Neural cell (in vitro differentiated cells): ENCODE data around the gene RASGRP1.

Experiments used
- EZH2 ChIP-seq: fragments of 200-600, 300-800 bp; shearing (Covaris generic), sonication (generic); IDR thresholded peaks from 2 replicates; pipeline ENCODE4 v1.6.1; 2014; ENCODE audit warnings: antibody characterized with exemption, low read length, borderline replicate concordance, mild to moderate bottlenecking; ENCODE audit not compliant: insufficient read depth, poor library complexity, severe bottlenecking
- TF ChIP-seq, protein P1 (sequence below): fragments of 450-650 bp; IDR thresholded peaks from 2 replicates; pipeline ENCODE4 v1.5.1; 2014; ENCODE audit warnings: antibody characterized with exemption, mild to moderate bottlenecking, moderate library complexity; ENCODE audit not compliant: poor library complexity, severe bottlenecking

- TF ChIP-seq, protein P1, sequence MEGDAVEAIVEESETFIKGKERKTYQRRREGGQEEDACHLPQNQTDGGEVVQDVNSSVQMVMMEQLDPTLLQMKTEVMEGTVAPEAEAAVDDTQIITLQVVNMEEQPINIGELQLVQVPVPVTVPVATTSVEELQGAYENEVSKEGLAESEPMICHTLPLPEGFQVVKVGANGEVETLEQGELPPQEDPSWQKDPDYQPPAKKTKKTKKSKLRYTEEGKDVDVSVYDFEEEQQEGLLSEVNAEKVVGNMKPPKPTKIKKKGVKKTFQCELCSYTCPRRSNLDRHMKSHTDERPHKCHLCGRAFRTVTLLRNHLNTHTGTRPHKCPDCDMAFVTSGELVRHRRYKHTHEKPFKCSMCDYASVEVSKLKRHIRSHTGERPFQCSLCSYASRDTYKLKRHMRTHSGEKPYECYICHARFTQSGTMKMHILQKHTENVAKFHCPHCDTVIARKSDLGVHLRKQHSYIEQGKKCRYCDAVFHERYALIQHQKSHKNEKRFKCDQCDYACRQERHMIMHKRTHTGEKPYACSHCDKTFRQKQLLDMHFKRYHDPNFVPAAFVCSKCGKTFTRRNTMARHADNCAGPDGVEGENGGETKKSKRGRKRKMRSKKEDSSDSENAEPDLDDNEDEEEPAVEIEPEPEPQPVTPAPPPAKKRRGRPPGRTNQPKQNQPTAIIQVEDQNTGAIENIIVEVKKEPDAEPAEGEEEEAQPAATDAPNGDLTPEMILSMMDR: no peak
- TF ChIP-seq EZH2: no peak
These were observed 61.1 kb downstream of the RASGRP1 start for GRCh38 chr15:38503496-38503895.
